Right lobe of liver (tissue), 6 donors: ENCODE measurements around the gene PPP1R1B. TPM values are rescaled to one million over a fixed set of nuclear protein-coding genes. Genes with fewer than 3 reads are reported as not detected.
A peak's percentile ranks its signal among the peaks of the same experiment; 100 is the strongest.

ENCODE experiments used
- ATAC-seq, 4 donors: fragments of 200-7000 bp; cut with Tn5 transposase; one replicate each; pipeline ENCODE4 v1.9.1; 2020; ENCODE audit warnings: mild to moderate bottlenecking in 4 of 4, moderate library complexity in 4 of 4
- DNase-seq, 3 donors: peaks; one replicate each; pipeline ENCODE4 v3.0.0-alpha.2; 2020
- H3K27ac ChIP-seq, 3 donors: fragments of 200-600 bp; one replicate each; pipeline ENCODE4 v1.8.0; 2022
- H3K27me3 ChIP-seq, 2 donors: fragments of 200-600 bp; one replicate each; pipeline ENCODE4 v1.8.0; 2022
- H3K36me3 ChIP-seq, 4 donors: fragments of 200-600 bp; sonication (generic) in 1 of 4; one replicate each; pipeline versions ENCODE4 v1.5.1 to v1.8.0; 2017 to 2022; ENCODE audit warnings: control low read depth in 1 of 4
- H3K4me1 ChIP-seq, 4 donors: fragments of 200-600 bp; sonication (generic) in 1 of 4; one replicate each; pipeline versions ENCODE4 v1.5.1 to v1.8.0; 2017 to 2022; ENCODE audit warnings: control low read depth in 1 of 4
- H3K4me3 ChIP-seq, 3 donors: fragments of 200-600 bp; one replicate each; pipeline ENCODE4 v1.8.0; 2022
- H3K9me3 ChIP-seq, 4 donors: fragments of 200-600 bp; sonication (generic) in 1 of 4; one replicate each; pipeline versions ENCODE4 v1.5.1 to v1.8.0; 2017 to 2022; ENCODE audit warnings: control low read depth in 1 of 4
- CTCF ChIP-seq, 4 donors: fragments of 200-600 bp in 3 of 4; fragments of 450-650 bp in 1 of 4; IDR thresholded peaks; one replicate each; pipeline versions ENCODE4 v1.5.1 to v1.8.0; 2016 to 2022; ENCODE audit warnings: antibody characterized with exemption in 4 of 4, mild to moderate bottlenecking in 2 of 4
- POLR2A ChIP-seq: fragments of 450-650 bp; IDR thresholded peaks from one replicate; pipeline ENCODE4 v1.6.1; 2017; ENCODE audit warnings: antibody characterized with exemption, mild to moderate bottlenecking
- WGBS: methylation state at CpG from one replicate; pipeline ENCODE4 v1.1.6; 2018; ENCODE audit warnings: low coverage, low lambda C conversion rate; ENCODE audit not compliant: insufficient coverage; ENCODE audit errors: missing lambda C conversion rate; 5-methylcytosine and 5-hydroxymethylcytosine counted together
- intact Hi-C, 2 donors: fragments of 100-400 bp; cut with DNase I; formaldehyde crosslinking; loops; one replicate each; pipeline versions ENCODE4 v1.11.2 to v1.14.1; 2022
- total RNA-seq, 6 experiments: library from RNA; depleted of rRNA in 2 of 6; stranded (reverse); fragments of >200 nt in 2 of 6; fragmentation: NEBNext Ultra II Directional in 3 of 6; extraction: Animal tissue kit (Norgen Biotek cat#: 25700) in 3 of 6; gene quantifications; one replicate each; pipeline versions ENCODE4 v1.1.0 to v1.2.4, GENCODE V29; 2016 to 2023
- donor health status: DM: no; HTN: yes; CAD: no.
- donor health status: DM: no; HTN: no; CAD: no.
- donor health status: DM: no; HTN: no; CAD: no.
- donor health status: DM: no; HTN: yes; CAD: no.
- donor health status: DM: no; HTN: yes; CAD: no.

PPP1R1B gene
- total RNA-seq, 6 experiments from 2014 or later, result 0.46 TPM; not detected in 5

- 100% methylated on average over 1 of the region's 3 CpGs for WGBS
- Histone ChIP-seq H3K9me3 (no peaks in the 10 kb centered on the region), H3K27ac (peak overlapping the region in 1 of 3 donors; percentile 33), H3K4me1 (peaks cover 0 to 16% (median 6%) of the 10 kb centered on the region in 4 donors), H3K4me3 (no peak overlapping the region), H3K36me3 (no peaks in the 10 kb centered on the region), H3K27me3 (no peaks in the 10 kb centered on the region)
- no peak for ATAC-seq
- TF ChIP-seq CTCF (IDR thresholded peaks at IDR 0.05) (no peak), POLR2A (no peak)
- intact Hi-C loops, result no loop called here
- no peak for DNase-seq
Measured at GRCh38 chr17:39658760-39659159, 32.0 kb downstream of the PPP1R1B start.

- Histone ChIP-seq H3K27ac (peak overlapping the region in 1 of 3 donors; percentile 47), H3K27me3 (no peaks in the 10 kb centered on the region), H3K9me3 (no peaks in the 10 kb centered on the region), H3K4me1 (peaks cover 0 to 19% (median 8%) of the 10 kb centered on the region in 4 donors), H3K4me3 (no peak overlapping the region), H3K36me3 (no peaks in the 10 kb centered on the region)
- 35% methylated on average over 8 of the region's 15 CpGs for WGBS
- DNase-seq (no peak), ATAC-seq (peak; percentile 33 to 66 (median 54))
- TF ChIP-seq POLR2A, result no peak
- TF ChIP-seq CTCF (IDR thresholded peaks at IDR 0.05), result no peak
- intact Hi-C loops, result no loop called here
Measured at GRCh38 chr17:39659279-39660010, 32.7 kb downstream of the PPP1R1B start.

GRCh38 chr17:39660011-39660360 is 33.2 kb downstream of the PPP1R1B start:
- no peaks in the 10 kb centered on the region for H3K27me3 ChIP-seq
- H3K27ac ChIP-seq, result peak overlapping the region in 2 of 3 donors; percentile 2 to 47
- H3K36me3 ChIP-seq, result no peaks in the 10 kb centered on the region
- no peaks in the 10 kb centered on the region for H3K9me3 ChIP-seq
- intact Hi-C loops, result no loop called here
- ATAC-seq, result no peak
- peaks cover 0 to 24% (median 10%) of the 10 kb centered on the region in 4 donors for H3K4me1 ChIP-seq
- WGBS, result 92% methylated on average over 4 of the region's 5 CpGs
- TF ChIP-seq POLR2A (no peak), CTCF (IDR thresholded peaks at IDR 0.05) (no peak)
- no peak overlapping the region for H3K4me3 ChIP-seq
- no peak for DNase-seq

GRCh38 chr17:39660397-39661385 is 33.9 kb downstream of the PPP1R1B start:
- Histone ChIP-seq H3K4me1 (peaks cover 0 to 28% (median 10%) of the 10 kb centered on the region in 4 donors), H3K36me3 (no peaks in the 10 kb centered on the region)

More at GRCh38 chr17:39660397-39661385, 33.9 kb downstream of the PPP1R1B start:
- no peak for DNase-seq
- TF ChIP-seq CTCF (IDR thresholded peaks at IDR 0.05) (no peak), POLR2A (no peak)
- no peaks in the 10 kb centered on the region for H3K9me3 ChIP-seq
- H3K4me3 ChIP-seq, result no peak overlapping the region
- intact Hi-C loops, result no loop called here
- peak overlapping the region in 2 of 3 donors; percentile 2 to 47 for H3K27ac ChIP-seq
- WGBS, result 40% methylated on average over 4 of the region's 35 CpGs
- peak; percentile 2 to 56 (median 13) for ATAC-seq
- H3K27me3 ChIP-seq, result no peaks in the 10 kb centered on the region
